GM21447 (cell line): ENCODE data around the gene ATG4B.

ENCODE experiments used
- ATAC-seq: cut with Tn5 transposase; IDR thresholded peaks from one replicate; pipeline ENCODE4 v1.9.1; 2021; ENCODE audit not compliant: unreplicated experiment

ATG4B gene

GRCh38 chr2:241680827-241681599, 43.5 kb downstream of the ATG4B start:
- no peak for ATAC-seq

DNA sequence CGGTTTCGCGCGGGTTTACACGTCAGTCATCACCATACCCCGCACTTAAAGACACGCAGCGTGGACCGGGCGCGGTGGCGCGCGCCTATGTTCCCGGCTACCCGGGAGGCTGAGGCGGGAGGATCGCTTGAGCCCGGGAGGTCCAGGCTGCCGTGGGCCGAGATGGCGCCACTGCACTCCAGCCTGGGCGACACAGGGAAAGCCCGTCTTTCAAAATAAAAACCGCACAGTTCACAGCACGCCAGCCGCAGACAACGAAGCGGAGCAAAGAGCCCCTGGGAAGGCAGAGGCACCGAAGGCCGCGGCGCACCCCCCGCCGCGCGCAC, 48.8 kb downstream of the ATG4B start:
- ATAC-seq = peak; percentile 21

- ATAC-seq = peak; percentile 91
These were observed 49.3 kb downstream of the ATG4B start, which contains the start of gene DTYMK for GRCh38 chr2:241686650-241687425. TSS of gene DTYMK (minus strand) at chr2:241686815. CDS start at chr2:241686783, 32 bp downstream.

GRCh38 chr2:241689306-241689705, 51.8 kb downstream of the ATG4B start:
- no peak for ATAC-seq

GRCh38 chr2:241690202-241690717, 52.8 kb downstream of the ATG4B start:
- no peak for ATAC-seq

- no peak for ATAC-seq
These were observed 55.0 kb downstream of the ATG4B start for GRCh38 chr2:241692448-241692847.

DNA sequence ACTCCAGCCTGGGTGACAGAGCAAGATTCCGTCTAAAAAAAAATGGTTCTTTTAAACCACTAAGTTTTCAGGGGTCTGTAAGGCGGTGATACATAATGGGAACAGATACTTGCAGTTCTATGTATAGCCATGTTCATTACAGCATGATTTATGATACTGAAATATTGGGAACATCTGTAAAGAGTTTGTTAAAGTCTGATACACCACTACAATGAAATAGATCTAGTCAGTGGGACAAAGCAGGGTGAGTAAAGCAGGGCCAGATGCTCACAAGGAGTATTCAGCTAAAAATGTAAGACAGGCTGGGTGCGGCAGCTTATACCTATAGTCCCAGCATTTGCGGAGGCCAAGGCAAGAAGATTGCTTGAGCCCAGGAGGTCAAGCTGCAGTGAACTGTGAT, 58.2 kb downstream of the ATG4B start:
- no peak for ATAC-seq

GRCh38 chr2:241701149-241701398, 63.6 kb downstream of the ATG4B start:
- ATAC-seq = no peak

DNA sequence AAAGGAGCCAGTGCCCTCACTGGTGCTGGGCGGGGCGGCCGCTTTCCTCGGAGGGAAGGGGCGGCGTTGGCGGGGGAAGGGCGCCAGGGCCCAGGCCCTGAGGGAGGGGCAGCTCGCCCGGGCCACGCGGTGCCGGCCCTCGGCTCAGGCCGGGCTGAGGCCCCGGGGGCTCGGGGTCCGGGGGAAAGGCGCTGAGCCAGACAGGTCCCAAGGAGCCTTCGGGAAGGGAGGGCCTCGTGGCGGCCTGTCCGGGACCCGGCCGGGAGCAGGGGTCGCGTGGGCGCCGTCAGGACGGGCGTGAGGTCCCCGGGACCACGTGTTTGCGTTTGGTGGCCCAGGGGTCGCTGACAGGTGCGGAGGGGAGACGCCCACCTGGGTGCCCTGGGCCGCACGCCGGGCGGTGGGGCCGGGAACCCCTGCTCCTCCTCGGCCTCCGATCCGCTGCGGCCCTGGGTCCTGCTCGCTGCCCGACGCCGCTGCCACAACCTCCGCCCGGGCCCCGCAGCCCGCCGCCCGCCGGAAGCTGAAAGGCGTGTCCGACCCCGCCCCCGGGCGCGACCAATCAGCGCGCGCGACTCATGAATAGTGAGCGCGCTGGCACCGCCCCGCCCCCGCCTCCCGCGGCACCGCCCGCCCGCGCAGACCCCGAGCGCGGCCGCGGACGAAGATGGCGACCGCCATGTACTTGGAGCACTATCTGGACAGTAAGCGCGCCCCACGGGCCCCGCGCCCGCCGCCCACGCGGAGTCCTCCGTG, 64.1 kb downstream of the ATG4B start, which contains the start of gene ING5:
Gene ING5, plus strand, starts transcription at position 641 of the 756 bp plus-strand sequence. Its CDS starts 27 bp downstream, at position 668.
- ATAC-seq = peak; percentile 53

- ATAC-seq = peak; percentile 69
These were observed 64.9 kb downstream of the ATG4B start for GRCh38 chr2:241702155-241703031.

DNA sequence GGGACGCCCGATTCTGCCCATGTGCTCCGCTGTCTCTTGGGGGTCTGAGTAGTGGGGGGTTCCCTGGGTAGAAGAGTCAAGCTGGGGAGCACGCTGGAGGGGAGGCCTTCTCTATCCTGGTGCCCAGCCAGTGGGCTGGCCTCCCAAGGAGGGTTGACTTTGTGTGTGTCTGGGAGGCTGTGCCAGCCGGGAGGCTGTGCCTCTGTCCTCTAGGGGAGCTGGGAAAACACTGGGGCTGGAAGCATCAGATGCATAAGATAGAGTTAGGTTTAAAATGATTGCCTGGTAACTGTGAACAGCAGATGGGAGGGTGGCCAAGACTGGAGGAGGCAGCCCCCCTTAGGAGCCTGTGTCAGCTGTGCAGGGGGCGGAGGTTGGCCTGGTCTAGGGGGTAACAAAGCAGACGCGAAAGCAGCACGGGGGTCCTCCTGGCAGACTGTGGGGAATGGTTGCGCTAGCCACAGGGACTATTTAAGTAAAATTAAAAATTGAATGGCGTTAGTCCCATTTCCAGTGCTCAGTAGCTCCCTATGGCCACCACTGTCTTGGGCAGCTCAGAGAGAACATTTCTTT, 65.6 kb downstream of the ATG4B start:
- peak; percentile 1 for ATAC-seq

- no peak for ATAC-seq
These were observed 69.0 kb downstream of the ATG4B start for GRCh38 chr2:241706537-241706936.

GRCh38 chr2:241708879-241709278, 71.4 kb downstream of the ATG4B start:
- no peak for ATAC-seq

GRCh38 chr2:241719093-241719492, 81.6 kb downstream of the ATG4B start:
- no peak for ATAC-seq

- ATAC-seq = no peak
These were observed 82.6 kb downstream of the ATG4B start for GRCh38 chr2:241720099-241720498.

GRCh38 chr2:241720560-241720959, 83.1 kb downstream of the ATG4B start:
- no peak for ATAC-seq

DNA sequence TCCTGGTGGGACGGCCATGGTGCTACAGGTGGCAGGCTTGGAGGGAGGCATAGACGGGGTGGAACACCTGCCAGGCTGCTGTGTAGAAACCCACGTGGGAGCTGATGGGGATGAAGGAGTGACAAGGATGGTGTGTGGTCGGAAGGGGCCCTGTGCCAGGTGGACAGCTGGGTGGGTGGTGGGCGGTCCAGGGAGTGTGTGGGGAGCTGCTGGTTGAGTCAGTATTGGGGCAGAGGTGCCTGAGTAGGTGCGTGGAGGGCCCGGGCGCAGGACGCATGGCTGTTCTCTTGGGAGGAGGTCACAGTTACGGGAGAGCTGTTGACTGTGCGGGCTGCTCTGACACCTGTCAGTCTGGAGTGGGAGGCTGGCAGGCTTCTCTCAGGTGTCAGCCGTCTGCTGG, 84.4 kb downstream of the ATG4B start:
- ATAC-seq = no peak

GRCh38 chr2:241722896-241723454, 85.5 kb downstream of the ATG4B start:
- no peak for ATAC-seq
